Tibial nerve (tissue), 4 donors: Measurements from ENCODE around the gene MNT. TPM values are rescaled to one million over a fixed set of nuclear protein-coding genes. Genes with fewer than 3 reads are reported as not detected.

Experiments used
- DNase-seq, 2 donors: peaks; one replicate each; pipeline ENCODE4 v3.0.0-alpha.2; 2019; ENCODE audit warnings: low spot score in 2 of 2
- H3K27ac ChIP-seq, 4 donors: fragments of 200-600 bp; sonication (generic) in 3 of 4; one replicate each; pipeline ENCODE4 v1.5.1; 2017 to 2019; ENCODE audit warnings: mild to moderate bottlenecking in 1 of 4
- H3K27me3 ChIP-seq, 2 donors: fragments of 200-600 bp; sonication (generic) in 1 of 2; one replicate each; pipeline versions ENCODE4 v1.5.1 to v1.6.0; 2017 to 2019
- H3K36me3 ChIP-seq, 3 donors: fragments of 200-600 bp; sonication (generic); one replicate each; pipeline ENCODE4 v1.5.1; 2018 to 2019
- H3K4me1 ChIP-seq, 4 donors: fragments of 200-600 bp; sonication (generic) in 3 of 4; one replicate each; pipeline ENCODE4 v1.5.1; 2017 to 2019
- H3K4me3 ChIP-seq, 4 donors: fragments of 200-600 bp; sonication (generic) in 3 of 4; one replicate each; pipeline ENCODE4 v1.5.1; 2017 to 2019; ENCODE audit warnings: mild to moderate bottlenecking in 1 of 4, moderate library complexity in 1 of 4
- H3K9me3 ChIP-seq, 4 donors: fragments of 200-600 bp; sonication (generic) in 3 of 4; one replicate each; pipeline ENCODE4 v1.5.1; 2017 to 2019
- CTCF ChIP-seq, 5 experiments: fragments of 200-600 bp in 3 of 5; fragments of 450-650 bp in 2 of 5; sonication (generic) in 3 of 5; IDR thresholded peaks; one replicate each; pipeline ENCODE4 v1.5.1; 2016 to 2019; ENCODE audit warnings: antibody characterized with exemption in 5 of 5, mild to moderate bottlenecking in 3 of 5, moderate library complexity in 2 of 5
- EP300 ChIP-seq, 2 donors: sonication (generic); formaldehyde crosslinking; IDR thresholded peaks; one replicate each; pipeline ENCODE4 v1.6.1; 2017; ENCODE audit warnings: antibody characterized with exemption in 2 of 2, mild to moderate bottlenecking in 1 of 2
- POLR2A ChIP-seq, 2 donors: fragments of 450-650 bp; IDR thresholded peaks; one replicate each; pipeline ENCODE4 v1.6.1; 2017; ENCODE audit warnings: antibody characterized with exemption in 2 of 2, mild to moderate bottlenecking in 2 of 2, moderate library complexity in 2 of 2
- WGBS, 2 donors: methylation state at CpG; one replicate each; pipeline ENCODE4 v1.1.5; 2018; 5-methylcytosine and 5-hydroxymethylcytosine counted together
- total RNA-seq, 4 donors: library from RNA; depleted of rRNA; stranded (reverse); fragments of >200 nt; gene quantifications; one replicate each; pipeline ENCODE4 v1.1.0, GENCODE V29; 2016

Gene MNT
- total RNA-seq, 4 donors from 2014 or later, result 12.6 to 32.8 (median 14.9) TPM

GRCh38 chr17:2362881-2363280 lies 38.0 kb downstream of the MNT start:
- Histone ChIP-seq H3K4me3 (no peak overlapping the region), H3K9me3 (no peaks in the 10 kb centered on the region), H3K27ac (no peak overlapping the region), H3K4me1 (peaks cover 0 to 14% (median 0%) of the 10 kb centered on the region in 4 donors), H3K36me3 (peaks cover 0 to 85% (median 0%) of the 10 kb centered on the region in 3 donors), H3K27me3 (no peaks in the 10 kb centered on the region)
- DNase-seq, result no peak
- no peak for TF ChIP-seq POLR2A (IDR thresholded peaks at IDR 0.05)
- no peak for TF ChIP-seq EP300 (IDR thresholded peaks at IDR 0.05)
- TF ChIP-seq CTCF (IDR thresholded peaks at IDR 0.05), result no peak
- WGBS, 2 donors, result 94 to 96% methylated on average over 13 of the region's 14 CpGs

GRCh38 chr17:2362416-2362815 lies 38.4 kb downstream of the MNT start:
- peaks cover 0 to 81% (median 0%) of the 10 kb centered on the region in 3 donors for H3K36me3 ChIP-seq
- H3K4me1 ChIP-seq, result peaks cover 0 to 14% (median 0%) of the 10 kb centered on the region in 4 donors
- TF ChIP-seq POLR2A (IDR thresholded peaks at IDR 0.05), result no peak
- TF ChIP-seq EP300 (IDR thresholded peaks at IDR 0.05), result no peak
- no peak for TF ChIP-seq CTCF (IDR thresholded peaks at IDR 0.05)
- no peaks in the 10 kb centered on the region for H3K9me3 ChIP-seq
- DNase-seq, result no peak
- no peaks in the 10 kb centered on the region for H3K27me3 ChIP-seq
- WGBS, 2 donors, result 94% methylated on average over 17 to 19 of the region's 19 CpGs
- H3K27ac ChIP-seq, result no peak overlapping the region
- H3K4me3 ChIP-seq, result no peak overlapping the region

GRCh38 chr17:2362016-2362415 lies 38.8 kb downstream of the MNT start:
- WGBS, 2 donors, result 94 to 98% methylated on average over 20 of the region's 20 CpGs
- Histone ChIP-seq H3K27ac (no peak overlapping the region), H3K27me3 (no peaks in the 10 kb centered on the region), H3K4me3 (no peak overlapping the region), H3K36me3 (peaks cover 0 to 77% (median 0%) of the 10 kb centered on the region in 3 donors), H3K9me3 (no peaks in the 10 kb centered on the region), H3K4me1 (peaks cover 0 to 14% (median 0%) of the 10 kb centered on the region in 4 donors)
- no peak for DNase-seq
- TF ChIP-seq CTCF (IDR thresholded peaks at IDR 0.05), result no peak
- TF ChIP-seq EP300 (IDR thresholded peaks at IDR 0.05), result no peak
- no peak for TF ChIP-seq POLR2A (IDR thresholded peaks at IDR 0.05)

- peaks cover 0 to 68% (median 0%) of the 10 kb centered on the region in 3 donors for H3K36me3 ChIP-seq
- no peak overlapping the region for H3K27ac ChIP-seq
- TF ChIP-seq POLR2A (IDR thresholded peaks at IDR 0.05), result no peak
- TF ChIP-seq CTCF (IDR thresholded peaks at IDR 0.05), result no peak
- TF ChIP-seq EP300 (IDR thresholded peaks at IDR 0.05), result no peak
Measured at GRCh38 chr17:2361010-2361760, 39.7 kb downstream of the MNT start.

GRCh38 chr17:2357931-2358434 lies 42.9 kb downstream of the MNT start:
- Histone ChIP-seq H3K9me3 (no peaks in the 10 kb centered on the region), H3K27me3 (no peaks in the 10 kb centered on the region), H3K4me3 (no peak overlapping the region), H3K4me1 (peaks cover 0 to 3% (median 0%) of the 10 kb centered on the region in 4 donors), H3K27ac (no peak overlapping the region), H3K36me3 (peaks cover 0 to 38% (median 0%) of the 10 kb centered on the region in 3 donors)
- TF ChIP-seq POLR2A (IDR thresholded peaks at IDR 0.05) (no peak), EP300 (IDR thresholded peaks at IDR 0.05) (no peak), CTCF (IDR thresholded peaks at IDR 0.05) (no peak)
- 84 to 89% methylated on average over 9 to 10 of the region's 10 CpGs for WGBS, 2 donors
- no peak for DNase-seq

More at GRCh38 chr17:2361010-2361760, 39.7 kb downstream of the MNT start:
- no peaks in the 10 kb centered on the region for H3K27me3 ChIP-seq
- peaks cover 0 to 14% (median 0%) of the 10 kb centered on the region in 4 donors for H3K4me1 ChIP-seq
- WGBS, 2 donors, result 87% methylated on average over 21 of the region's 21 CpGs
- no peaks in the 10 kb centered on the region for H3K9me3 ChIP-seq
- DNase-seq, result no peak
- H3K4me3 ChIP-seq, result no peak overlapping the region
